T-helper 1 cell (primary cell): Measurements from ENCODE around the gene RRM1.
"Not testable (repeated sequence)": the region's sequence is repeated elsewhere in the genome, so short reads cannot be mapped to it uniquely, and the experiment has no call there.

Experiments used
- DNase-seq, 5 donors: peaks; one replicate each; pipeline ENCODE4 v3.0.0-alpha.2; 2012 to 2020
- total RNA-seq, 4 donors: gene quantifications; one replicate each; lab custom pipeline; 2026; lab: John Stamatoyannopoulos, UW

Gene RRM1
- 58.3 to 66.2 (median 61.7) reads per million in 4 donors for total RNA-seq

- DNase-seq = peak; percentile 79 to 96 (median 88)
These were observed at the start of gene RRM1 for GRCh38 chr11:4094348-4095291. RRM1 (plus strand) TSS chr11:4094799; CDS start chr11:4095013, 214 bp downstream.

- DNase-seq = no peak
These were observed 49.5 kb upstream of the RRM1 start for GRCh38 chr11:4044976-4045646.

DNA sequence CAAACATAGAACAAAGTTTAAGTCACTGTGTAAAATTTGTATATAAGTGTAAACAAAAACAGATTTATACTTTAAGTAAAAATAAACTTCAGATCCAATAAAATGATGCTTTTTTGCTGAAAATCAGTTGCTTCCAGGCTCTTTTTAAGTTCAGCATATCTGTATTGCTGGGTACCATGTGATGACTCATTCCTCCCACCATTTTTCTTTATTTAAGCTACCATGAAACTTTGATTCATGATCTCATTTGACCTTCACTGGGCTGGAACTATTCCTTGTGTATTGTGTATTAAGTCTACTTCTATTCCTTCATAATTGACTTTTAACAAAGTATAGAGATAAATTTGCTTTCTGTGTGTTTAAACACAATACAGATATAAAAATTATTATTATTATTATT lies 46.3 kb upstream of the RRM1 start:
- no peak for DNase-seq

- DNase-seq = peak in 1 of 5 donors; percentile 29
These were observed 45.6 kb upstream of the RRM1 start for GRCh38 chr11:4049006-4049405.

- no peak for DNase-seq
These were observed 44.5 kb upstream of the RRM1 start for GRCh38 chr11:4050138-4050537.

DNA sequence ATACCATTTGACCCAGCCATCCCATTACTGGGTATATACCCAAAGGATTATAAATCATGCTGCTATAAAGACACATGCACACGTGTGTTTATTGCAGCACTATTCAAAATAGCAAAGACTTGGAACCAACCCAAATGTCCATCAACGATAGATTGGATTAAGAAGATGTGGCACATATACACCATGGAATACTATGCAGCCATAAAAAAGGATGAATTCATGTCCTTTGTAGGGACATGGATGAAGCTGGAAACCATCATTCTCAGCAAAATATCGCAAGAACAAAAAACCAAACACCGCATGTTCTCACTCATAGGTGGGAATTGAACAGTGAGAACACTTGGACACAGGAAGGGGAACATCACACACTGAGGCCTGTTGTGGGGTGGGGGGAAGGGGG lies 41.4 kb upstream of the RRM1 start:
- DNase-seq = not testable (repeated sequence)

DNA sequence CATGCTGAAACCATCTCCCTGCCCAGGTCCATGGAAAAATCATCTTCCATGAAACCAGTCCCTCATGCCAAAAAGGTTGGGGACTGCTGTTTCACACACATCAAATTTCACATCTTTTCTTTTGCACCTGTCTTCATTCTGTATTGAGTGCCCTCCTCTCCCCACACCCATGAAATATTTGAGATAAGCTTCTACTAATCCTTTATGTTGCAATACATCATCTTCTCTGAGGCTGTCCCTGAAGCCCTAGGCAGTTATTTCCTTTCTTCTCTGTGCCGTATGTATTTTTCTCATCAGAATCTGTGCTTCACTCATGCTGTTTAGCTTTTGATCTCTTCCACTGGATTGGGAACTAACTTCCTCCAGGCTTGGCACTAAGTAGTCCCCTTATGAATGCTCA lies 40.0 kb upstream of the RRM1 start:
- DNase-seq = no peak

- no peak for DNase-seq
These were observed 35.2 kb upstream of the RRM1 start for GRCh38 chr11:4059424-4059823.

DNA sequence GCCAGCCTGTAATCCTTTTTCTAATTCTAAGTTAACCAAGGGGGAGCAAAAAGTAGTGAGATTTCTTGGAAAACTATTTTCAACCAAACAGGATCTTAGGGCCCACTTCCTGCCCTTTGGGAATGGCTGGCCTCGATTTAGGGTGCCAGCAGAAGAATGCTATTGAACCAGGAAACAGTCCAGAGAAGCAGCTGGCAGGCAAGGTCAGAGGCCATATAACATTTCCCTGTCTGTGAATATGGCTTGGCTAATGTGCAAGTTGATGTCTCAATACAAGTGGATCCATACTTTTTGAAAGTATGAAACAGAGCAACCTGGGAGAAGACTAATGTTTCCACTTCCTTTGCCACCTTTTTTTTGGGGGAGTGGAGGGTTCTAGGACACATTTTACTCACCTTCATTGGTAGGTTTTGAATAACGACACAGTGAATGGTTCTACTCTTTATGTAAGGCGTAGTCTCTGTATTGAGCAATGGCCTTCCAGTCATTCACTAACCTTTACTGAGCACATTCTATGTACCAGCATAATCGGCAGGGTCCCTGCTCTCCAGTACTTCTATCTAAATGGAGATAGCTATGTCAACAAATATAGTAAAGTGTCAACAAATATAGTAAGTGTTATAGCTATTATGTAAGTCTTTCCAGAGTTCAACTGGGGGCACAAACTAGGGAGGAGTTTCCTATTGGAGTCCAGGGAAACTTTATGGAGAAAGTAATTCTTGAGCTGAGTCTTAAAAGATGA lies 34.2 kb upstream of the RRM1 start:
- no peak for DNase-seq

GRCh38 chr11:4061700-4062099 lies 32.9 kb upstream of the RRM1 start:
- DNase-seq = no peak

- no peak for DNase-seq
These were observed 31.3 kb upstream of the RRM1 start for GRCh38 chr11:4063348-4063747.

GRCh38 chr11:4064278-4064955 lies 30.2 kb upstream of the RRM1 start:
- no peak for DNase-seq

DNA sequence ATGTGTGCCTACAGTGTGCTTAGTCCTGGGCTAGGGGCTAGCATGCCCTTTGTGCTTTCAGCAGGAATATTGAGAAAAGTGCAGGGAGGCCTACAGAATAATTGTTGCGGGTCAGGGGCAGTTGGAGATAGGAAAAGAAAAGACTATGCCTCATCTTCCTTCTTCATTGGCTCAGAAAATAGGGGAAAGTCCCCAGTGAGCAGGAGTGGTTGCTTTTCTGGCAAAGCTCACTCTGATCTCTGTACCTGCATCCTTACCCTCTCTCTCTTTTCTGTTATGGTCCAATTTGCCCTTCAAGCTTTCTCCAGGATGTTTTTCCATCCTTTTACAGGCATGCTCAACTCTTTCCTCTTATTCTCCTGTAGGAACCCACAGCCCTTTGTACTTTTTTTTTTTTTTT lies 29.5 kb upstream of the RRM1 start:
- DNase-seq = no peak

GRCh38 chr11:4065601-4066377 lies 28.8 kb upstream of the RRM1 start:
- DNase-seq = no peak

- no peak for DNase-seq
These were observed 27.7 kb upstream of the RRM1 start for GRCh38 chr11:4066910-4067309.

DNA sequence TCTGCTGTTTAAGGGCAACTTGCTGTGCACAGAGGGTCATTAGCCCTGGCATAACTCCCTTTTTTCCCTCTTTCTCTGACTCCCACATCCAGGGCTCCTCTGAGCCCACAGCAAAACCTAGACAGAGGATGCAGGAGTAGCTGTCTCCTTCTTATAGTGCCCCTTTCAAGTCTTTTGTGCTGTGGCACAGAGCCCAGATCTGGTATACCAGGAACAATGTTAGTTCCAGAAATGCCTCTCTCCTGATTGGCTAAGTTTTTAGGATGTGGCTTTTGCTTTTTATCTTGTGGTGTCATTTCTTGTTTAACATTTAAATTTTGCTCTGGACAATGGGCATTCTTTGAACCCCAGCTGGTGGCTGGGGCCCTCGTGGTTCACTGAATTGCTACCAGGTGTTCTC lies 25.6 kb upstream of the RRM1 start:
- DNase-seq = no peak

DNA sequence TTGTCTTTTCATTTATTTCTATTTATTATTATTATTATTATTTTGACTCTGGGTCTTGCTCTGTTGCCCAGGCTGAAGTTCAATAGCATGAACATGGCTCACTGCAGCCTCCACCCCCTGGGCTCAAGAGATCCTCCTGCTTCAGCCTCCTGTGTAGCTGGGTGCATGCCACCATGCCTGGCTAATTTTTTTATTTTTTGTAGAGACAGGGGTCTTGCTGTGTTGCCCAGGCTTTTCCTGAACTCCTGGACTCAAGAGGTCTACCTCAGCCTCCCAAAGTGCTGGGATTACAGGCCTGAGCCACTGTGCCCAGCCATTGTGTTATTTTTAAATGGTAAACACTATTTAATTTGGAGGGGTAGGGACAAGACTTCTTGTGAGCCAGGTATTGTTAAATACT lies 23.3 kb upstream of the RRM1 start:
- DNase-seq = no peak

- DNase-seq = no peak
These were observed 22.7 kb upstream of the RRM1 start for GRCh38 chr11:4071914-4072313.

- DNase-seq = peak in 4 of 5 donors; percentile 40 to 72 (median 49)
These were observed 21.8 kb upstream of the RRM1 start for GRCh38 chr11:4072668-4073285.

DNA sequence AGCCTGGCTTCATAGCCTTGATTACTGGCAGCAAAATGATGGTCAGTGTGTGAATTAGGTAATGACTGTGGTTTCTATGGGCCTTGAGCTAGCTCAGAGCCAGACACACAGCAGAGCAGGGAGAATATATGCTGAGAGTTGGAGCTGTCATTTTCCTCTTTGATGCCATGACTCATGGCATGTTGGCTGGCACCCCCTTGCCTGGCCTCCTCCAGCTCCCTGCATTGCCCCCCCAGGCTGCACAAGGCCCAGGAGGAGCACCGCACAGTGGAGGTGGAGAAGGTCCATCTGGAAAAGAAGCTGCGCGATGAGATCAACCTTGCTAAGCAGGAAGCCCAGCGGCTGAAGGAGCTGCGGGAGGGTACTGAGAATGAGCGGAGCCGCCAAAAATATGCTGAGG lies 20.3 kb upstream of the RRM1 start:
- DNase-seq = no peak

DNA sequence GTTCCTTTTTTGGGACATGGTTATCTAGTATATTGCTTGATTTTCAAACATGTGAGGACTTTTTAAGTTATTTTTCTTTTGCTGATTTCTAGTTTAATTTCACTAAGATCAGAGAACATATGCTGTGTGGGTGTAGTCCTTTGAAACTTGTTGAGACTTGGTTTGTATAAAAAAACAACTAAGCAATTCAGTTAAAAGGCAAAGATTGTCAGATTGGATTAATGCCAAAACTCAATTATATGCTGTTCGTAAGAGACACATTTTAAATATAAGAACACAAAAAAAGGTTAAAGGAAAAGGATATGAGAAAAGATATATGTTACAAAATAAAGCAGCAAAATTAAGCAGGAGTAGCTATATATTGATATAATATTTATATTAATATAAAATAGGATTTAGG lies 17.8 kb upstream of the RRM1 start:
- no peak for DNase-seq
